ENCODE data around the gene KIF9.
"Not testable (repeated sequence)": the region's sequence is repeated elsewhere in the genome, so short reads cannot be mapped to it uniquely, and the experiment has no call there.

KIF9 gene

DNA sequence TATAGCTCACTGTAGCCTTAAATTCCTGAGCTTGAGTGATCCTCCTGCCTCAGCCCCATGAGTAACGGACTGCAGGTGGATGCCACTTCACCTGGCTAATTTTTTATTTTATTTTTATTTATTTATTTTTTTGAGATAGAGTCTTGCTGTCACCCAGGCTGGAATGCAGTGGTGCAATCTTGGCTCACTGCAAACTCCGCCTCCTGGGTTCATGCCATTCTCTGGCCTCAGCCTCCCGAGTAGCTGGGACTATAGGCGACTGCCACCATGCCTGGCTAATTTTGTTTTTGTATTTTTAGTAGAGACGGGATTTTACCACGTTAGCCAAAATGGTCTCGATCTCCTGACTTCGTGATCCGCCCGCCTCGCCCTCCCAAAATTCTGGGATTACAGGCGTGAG is 102.6 kb downstream of the KIF9 start:
- DNase-seq = not testable (repeated sequence)
